ENCODE measurements around the gene DDX39A.

Gene DDX39A

GRCh38 chr19:14361824-14362223 is 57.3 kb downstream of the DDX39A start:
- peak; percentile 18 to 54 (median 46) for DNase-seq

All from suppressor macrophage (primary cell).